H1 (cell line): Measurements from ENCODE around the gene KPRP. TPM values are rescaled to one million over a fixed set of nuclear protein-coding genes. Genes with fewer than 3 reads are reported as not detected.

ENCODE experiments used
- CTCF ChIA-PET: fragments of 300-600 bp; sonication (Branson Sonifier 250); formaldehyde crosslinking; loops from one replicate; lab custom pipeline; 2021; ENCODE audit not compliant: partially characterized antibody; lab: Charles Lee
- POLR2A ChIA-PET: fragments of 300-600 bp; sonication (Branson Sonifier 250); formaldehyde crosslinking; loops from one replicate; lab custom pipeline; 2021; ENCODE audit warnings: inconsistent platforms; ENCODE audit not compliant: partially characterized antibody; lab: Charles Lee
- DNase-seq, 2 experiments: peaks; one replicate each; pipeline versions ENCODE4 v3.0.0 to v3.0.0-alpha.2; 2010 to 2022; ENCODE audit warnings: low spot score in 2 of 2, low read depth in 1 of 2, mixed read lengths in 1 of 2
- FAIRE-seq: peaks from 2 replicates; lab custom pipeline; 2011; peaks lifted over from hg19 to GRCh38; lab: Jason Lieb, UNC
- H2AFZ ChIP-seq: 2 replicates; pipeline ENCODE4 v1.8.1; 2012; ENCODE audit warnings: low read length, inconsistent platforms
- H2AK5ac ChIP-seq: 2 replicates; pipeline ENCODE4 v1.6.1; 2013; ENCODE audit warnings: low read depth, low read length
- H2BK120ac ChIP-seq: replicated peaks from 2 replicates; pipeline ENCODE3; 2013; ENCODE audit warnings: low read depth, low read length, inconsistent platforms
- H2BK12ac ChIP-seq: 2 replicates; pipeline ENCODE4 v1.6.1; 2013; ENCODE audit warnings: low read depth, low read length
- H2BK15ac ChIP-seq: 2 replicates; pipeline ENCODE4 v1.6.1; 2013; ENCODE audit warnings: low read length
- H2BK20ac ChIP-seq: 2 replicates; pipeline ENCODE4 v1.6.1; 2013; ENCODE audit warnings: low read length
- H2BK5ac ChIP-seq: 2 replicates; pipeline ENCODE4 v1.6.1; 2013; ENCODE audit warnings: low read depth, low read length
- H3K14ac ChIP-seq: 2 replicates; pipeline ENCODE4 v1.6.1; 2013; ENCODE audit warnings: inconsistent platforms; ENCODE audit not compliant: insufficient read length
- H3K18ac ChIP-seq: 2 replicates; pipeline ENCODE4 v1.6.1; 2013; ENCODE audit warnings: low read length; ENCODE audit errors: extremely low read depth
- H3K23ac ChIP-seq: 2 replicates; pipeline ENCODE4 v1.6.1; 2013; ENCODE audit warnings: inconsistent platforms; ENCODE audit not compliant: insufficient read length
- H3K23me2 ChIP-seq: 2 replicates; pipeline ENCODE4 v1.6.1; 2013; ENCODE audit warnings: low read depth, low read length
- H3K27ac ChIP-seq: 2 replicates; pipeline ENCODE4 v1.6.1; 2011; ENCODE audit warnings: low read depth, low read length, inconsistent platforms
- H3K27me3 ChIP-seq, 4 experiments: replicated peaks in 1 of 4; 1 replicate in 1 of 4; 2 replicates in 3 of 4; pipeline versions ENCODE4 v1.6.1 to v1.8.1; 2011 to 2013; ENCODE audit warnings: low read length in 3 of 4, mild to moderate bottlenecking in 3 of 4, inconsistent platforms in 2 of 4, mixed read lengths in 2 of 4, moderate library complexity in 1 of 4; ENCODE audit not compliant: control insufficient read depth in 3 of 4, insufficient read depth in 3 of 4; ENCODE audit errors: extremely low read depth in 1 of 4
- H3K36me3 ChIP-seq, 4 experiments: 2 replicates each; pipeline versions ENCODE4 v1.6.1 to v1.8.1; 2011 to 2013; ENCODE audit warnings: mild to moderate bottlenecking in 4 of 4, low read length in 3 of 4, moderate library complexity in 2 of 4, control low read depth in 1 of 4, inconsistent platforms in 1 of 4; ENCODE audit not compliant: insufficient read depth in 4 of 4, control insufficient read depth in 2 of 4
- H3K4ac ChIP-seq: replicated peaks from 2 replicates; pipeline ENCODE3; 2013; ENCODE audit warnings: low read length, low read depth, mixed read lengths, inconsistent platforms; ENCODE audit not compliant: insufficient read length
- H3K4me1 ChIP-seq, 4 experiments: replicated peaks in 1 of 4; 1 replicate in 1 of 4; 2 replicates in 3 of 4; pipeline versions ENCODE4 v1.6.1 to v1.8.1; 2011 to 2013; ENCODE audit warnings: low read length in 3 of 4, inconsistent platforms in 2 of 4, mixed read lengths in 1 of 4; ENCODE audit not compliant: insufficient read depth in 4 of 4, control insufficient read depth in 3 of 4
- H3K4me2 ChIP-seq, 2 experiments: 2 replicates each; pipeline versions ENCODE4 v1.6.1 to v1.8.1; 2011 to 2013; ENCODE audit warnings: low read depth in 2 of 2, low read length in 2 of 2, control low read depth in 1 of 2, inconsistent platforms in 1 of 2, mild to moderate bottlenecking in 1 of 2; ENCODE audit not compliant: insufficient read depth in 1 of 2
- H3K4me3 ChIP-seq, 4 experiments: fragments of 200-600, 300-600 bp in 1 of 4; sonication (generic), shearing (Covaris generic), sonication (Bioruptor Twin) in 1 of 4; 2 replicates each; pipeline versions ENCODE4 v1.5.1 to v1.8.1; 2011 to 2016; ENCODE audit warnings: low read length in 4 of 4, low read depth in 3 of 4, control low read depth in 2 of 4, inconsistent platforms in 2 of 4, mild to moderate bottlenecking in 2 of 4, mixed read lengths in 1 of 4, moderate library complexity in 1 of 4; ENCODE audit not compliant: insufficient read depth in 2 of 4; ENCODE audit errors: extremely low read depth in 1 of 4
- H3K56ac ChIP-seq: replicated peaks from 2 replicates; pipeline ENCODE3; 2013; ENCODE audit warnings: low read depth, mild to moderate bottlenecking, mixed read lengths, low read length, inconsistent platforms; ENCODE audit not compliant: insufficient read length
- H3K79me1 ChIP-seq: 2 replicates; pipeline ENCODE4 v1.6.1; 2013; ENCODE audit warnings: low read depth, low read length, control low read depth
- H3K79me2 ChIP-seq, 2 experiments: 2 replicates each; pipeline versions ENCODE4 v1.6.1 to v1.8.1; 2012 to 2013; ENCODE audit warnings: low read length in 2 of 2, mild to moderate bottlenecking in 2 of 2, inconsistent platforms in 1 of 2; ENCODE audit not compliant: insufficient read depth in 2 of 2, control insufficient read depth in 1 of 2
- H3K9ac ChIP-seq, 4 experiments: replicated peaks in 1 of 4; 1 replicate in 1 of 4; 2 replicates in 3 of 4; pipeline versions ENCODE4 v1.6.1 to v1.8.1; 2011 to 2013; ENCODE audit warnings: low read depth in 3 of 4, low read length in 3 of 4, control low read depth in 2 of 4, mild to moderate bottlenecking in 2 of 4, moderate library complexity in 2 of 4, inconsistent platforms in 1 of 4; ENCODE audit errors: extremely low read depth in 1 of 4
- H3K9me3 ChIP-seq, 2 experiments: 2 replicates each; pipeline versions ENCODE4 v1.6.1 to v1.8.1; 2012 to 2013; ENCODE audit warnings: mild to moderate bottlenecking in 2 of 2, moderate library complexity in 2 of 2, control low read depth in 1 of 2, inconsistent platforms in 1 of 2, low read depth in 1 of 2, low read length in 1 of 2, mixed read lengths in 1 of 2; ENCODE audit not compliant: insufficient read depth in 2 of 2
- H4K20me1 ChIP-seq, 2 experiments: replicated peaks in 1 of 2; 2 replicates each; pipeline versions ENCODE3 to v1.8.1; 2011 to 2013; ENCODE audit warnings: inconsistent platforms in 2 of 2, low read length in 2 of 2, mild to moderate bottlenecking in 1 of 2; ENCODE audit not compliant: insufficient read depth in 2 of 2, control insufficient read depth in 1 of 2
- H4K5ac ChIP-seq: 2 replicates; pipeline ENCODE4 v1.6.1; 2013; ENCODE audit warnings: low read length, low read depth, mixed read lengths, inconsistent platforms; ENCODE audit not compliant: insufficient read length
- H4K8ac ChIP-seq: 2 replicates; pipeline ENCODE4 v1.8.0; 2013; ENCODE audit warnings: mild to moderate bottlenecking, moderate library complexity, low read length, inconsistent platforms; ENCODE audit not compliant: insufficient read depth; ENCODE audit errors: extremely low read depth
- H4K91ac ChIP-seq: replicated peaks from 2 replicates; pipeline ENCODE3; 2013; ENCODE audit warnings: low read length, mixed read lengths, inconsistent platforms; ENCODE audit not compliant: insufficient read length
- CREB1 ChIP-seq: IDR thresholded peaks from 2 replicates; pipeline ENCODE4 v1.6.1; 2012; ENCODE audit warnings: inconsistent platforms
- SP2 ChIP-seq: IDR thresholded peaks from 2 replicates; pipeline ENCODE4 v1.6.1; 2012; ENCODE audit warnings: mild to moderate bottlenecking, low read length, inconsistent platforms
- SUZ12 ChIP-seq: fragments of 200-600 bp; sonication (generic); IDR thresholded peaks from 2 replicates; pipeline ENCODE4 v1.6.1; 2012; ENCODE audit warnings: mild to moderate bottlenecking, inconsistent platforms, low read length, moderate library complexity, mixed read lengths
- TAF1 ChIP-seq: IDR thresholded peaks from 2 replicates; pipeline ENCODE4 v1.6.1; 2011; ENCODE audit warnings: mild to moderate bottlenecking, low read depth, low read length
- TAF7 ChIP-seq: optimal IDR thresholded peaks from 2 replicates; pipeline ENCODE3; 2011; ENCODE audit warnings: low read depth, mild to moderate bottlenecking, inconsistent platforms, low read length, moderate library complexity, borderline replicate concordance
- TEAD4 ChIP-seq: IDR thresholded peaks from 2 replicates; pipeline ENCODE4 v1.6.1; 2012; ENCODE audit warnings: low read depth, low read length, inconsistent platforms, mixed read lengths
- YY1 ChIP-seq: IDR thresholded peaks from 2 replicates; pipeline ENCODE4 v1.6.1; 2011; ENCODE audit warnings: low read depth, mild to moderate bottlenecking, low read length
- ZNF274 ChIP-seq: IDR thresholded peaks from 2 replicates; pipeline ENCODE4 v1.7.0; 2012; ENCODE audit warnings: low read length, borderline replicate concordance; ENCODE audit errors: extremely low read depth
- WGBS, 2 experiments: shearing (Covaris generic) in 1 of 2; methylation state at CpG; one replicate each; pipeline versions ENCODE4 v1.1.6 to v1.1.7; 2013 to 2015; ENCODE audit warnings: low lambda C conversion rate in 2 of 2, mixed read lengths in 2 of 2, inconsistent platforms in 1 of 2, low coverage in 1 of 2, missing lambda C conversion rate in 1 of 2; ENCODE audit not compliant: insufficient replicate concordance in 2 of 2, insufficient coverage in 1 of 2, insufficient read length in 1 of 2; ENCODE audit errors: extremely low coverage in 1 of 2, missing lambda C conversion rate in 1 of 2; 5-methylcytosine and 5-hydroxymethylcytosine counted together
- polyA plus RNA-seq, 7 experiments: library from polyadenylated mRNA; depleted of rRNA in 3 of 7; stranded (reverse) in 5 of 7; unstranded in 2 of 7; fragments of >200 nt in 5 of 7; fragments of 200-250 nt in 2 of 7; gene quantifications; 1 replicate in 5 of 7; 2 replicates in 1 of 7; 4 replicates in 1 of 7; pipeline versions ENCODE4 v1.2.1 to v1.2.3, GENCODE V29; 2011 to 2013; ENCODE audit warnings: missing spikeins in 2 of 7, mixed read lengths in 2 of 7
- total RNA-seq: library from RNA; stranded (reverse); fragmentation: NEBNext Ultra II Directional; extraction: Animal tissue kit (Norgen Biotek cat#: 25700); gene quantifications from 2 replicates; pipeline ENCODE4 v1.2.1, GENCODE V29; 2021
- TF ChIP-seq, protein P1 (sequence below), 3 experiments: IDR thresholded peaks; 1 replicate in 2 of 3; 2 replicates in 1 of 3; pipeline versions ENCODE4 v1.5.1 to v1.6.1; 2011; ENCODE audit warnings: low read length in 3 of 3, mild to moderate bottlenecking in 3 of 3, inconsistent platforms in 2 of 3, low read depth in 1 of 3, moderate library complexity in 1 of 3; ENCODE audit not compliant: insufficient read depth in 1 of 3; ENCODE audit errors: control extremely low read depth in 1 of 3

KPRP gene
- total and polyA plus RNA-seq, 2 of the 8 experiments (the other 6 are each of a cell fraction or from before 2014, with no cell fraction given) = not detected

DNA sequence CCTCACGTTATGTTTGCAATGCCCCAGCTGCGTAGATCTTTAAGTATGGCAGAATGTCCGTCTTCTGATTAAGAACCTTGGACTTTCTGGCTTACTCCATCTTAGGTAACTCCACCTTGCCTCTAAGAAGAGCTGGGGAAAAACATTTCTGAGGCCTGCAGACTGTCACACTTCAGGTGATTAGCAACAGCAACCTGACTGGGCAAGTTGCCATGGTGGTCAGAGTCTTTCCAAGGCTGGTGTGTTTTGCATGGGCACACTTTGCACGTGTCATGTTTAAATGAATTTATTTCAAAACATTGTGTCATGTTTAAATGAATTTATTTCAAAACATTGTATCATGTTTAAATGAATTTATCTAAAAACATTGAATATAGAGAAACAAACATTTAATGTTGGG, 811 bp downstream of the KPRP start:
- no peak for DNase-seq
- 60% methylated on average over 4 of the region's 4 CpGs; no CpG with 5 or more reads in 1 of the 2 experiments for WGBS, 2 experiments

More for the DNA sequence above, 811 bp downstream of the KPRP start:
- Histone ChIP-seq H3K9me3 (peaks cover 77 to 86% of the 10 kb centered on the region in 2 experiments), H4K91ac (no peak overlapping the region), H2AFZ (no peak overlapping the region), H4K20me1 (no peaks in the 10 kb centered on the region), H3K23ac (no peak overlapping the region), H3K9ac (no peak overlapping the region), H3K36me3 (no peaks in the 10 kb centered on the region), H3K4me3 (no peak overlapping the region), H3K79me1 (no peaks in the 10 kb centered on the region), H2AK5ac (no peak overlapping the region), H2BK12ac (no peak overlapping the region), H2BK5ac (no peak overlapping the region), H3K4me2 (no peak overlapping the region), H3K56ac (no peak overlapping the region), H3K4ac (no peak overlapping the region), H2BK120ac (no peak overlapping the region), H3K27ac (no peak overlapping the region), H3K79me2 (no peaks in the 10 kb centered on the region), H3K18ac (no peak overlapping the region), H3K4me1 (no peaks in the 10 kb centered on the region), H2BK20ac (no peak overlapping the region), H3K27me3 (no peaks in the 10 kb centered on the region), H2BK15ac (no peak overlapping the region), H3K23me2 (no peaks in the 10 kb centered on the region), H4K5ac (no peak overlapping the region), H3K14ac (no peak overlapping the region), H4K8ac (no peak overlapping the region)
- CTCF ChIA-PET = no interaction called here
- POLR2A ChIA-PET = no interaction called here
- no peak for FAIRE-seq
- TF ChIP-seq CREB1 (no peak), TAF7 (no peak), ZNF274 (no peak), YY1 (no peak), SUZ12 (no peak), TEAD4 (no peak), SP2 (no peak), TAF1 (no peak)
- TF ChIP-seq, protein P1, sequence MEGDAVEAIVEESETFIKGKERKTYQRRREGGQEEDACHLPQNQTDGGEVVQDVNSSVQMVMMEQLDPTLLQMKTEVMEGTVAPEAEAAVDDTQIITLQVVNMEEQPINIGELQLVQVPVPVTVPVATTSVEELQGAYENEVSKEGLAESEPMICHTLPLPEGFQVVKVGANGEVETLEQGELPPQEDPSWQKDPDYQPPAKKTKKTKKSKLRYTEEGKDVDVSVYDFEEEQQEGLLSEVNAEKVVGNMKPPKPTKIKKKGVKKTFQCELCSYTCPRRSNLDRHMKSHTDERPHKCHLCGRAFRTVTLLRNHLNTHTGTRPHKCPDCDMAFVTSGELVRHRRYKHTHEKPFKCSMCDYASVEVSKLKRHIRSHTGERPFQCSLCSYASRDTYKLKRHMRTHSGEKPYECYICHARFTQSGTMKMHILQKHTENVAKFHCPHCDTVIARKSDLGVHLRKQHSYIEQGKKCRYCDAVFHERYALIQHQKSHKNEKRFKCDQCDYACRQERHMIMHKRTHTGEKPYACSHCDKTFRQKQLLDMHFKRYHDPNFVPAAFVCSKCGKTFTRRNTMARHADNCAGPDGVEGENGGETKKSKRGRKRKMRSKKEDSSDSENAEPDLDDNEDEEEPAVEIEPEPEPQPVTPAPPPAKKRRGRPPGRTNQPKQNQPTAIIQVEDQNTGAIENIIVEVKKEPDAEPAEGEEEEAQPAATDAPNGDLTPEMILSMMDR (IDR thresholded peaks at IDR 0.05; ENCODE audit: control extremely low read depth in 1 of 3, insufficient read depth in 1 of 3, low read depth in 1 of 3, low read length in 3 of 3) = no peak
